CD14-positive monocyte (primary cell): ENCODE data around the gene DOCK4. TPM values are rescaled to one million over a fixed set of nuclear protein-coding genes. Genes with fewer than 3 reads are reported as not detected.

Source experiments
- DNase-seq, 3 donors: peaks; one replicate each; pipeline ENCODE4 v3.0.0-alpha.2; 2011 to 2022
- H2AFZ ChIP-seq: 2 replicates; pipeline ENCODE4 v1.6.0; 2012; ENCODE audit warnings: mild to moderate bottlenecking, low read depth, low read length, inconsistent platforms; ENCODE audit not compliant: insufficient read depth, poor library complexity, severe bottlenecking
- H3K27ac ChIP-seq, 2 donors: 1 replicate in 1 of 2; 2 replicates in 1 of 2; pipeline ENCODE4 v1.5.1; 2012 to 2013; ENCODE audit warnings: low read length in 2 of 2, control low read depth in 1 of 2, inconsistent platforms in 1 of 2, low read depth in 1 of 2, mild to moderate bottlenecking in 1 of 2
- H3K27me3 ChIP-seq, 2 donors: one replicate each; pipeline versions ENCODE4 v1.6.0 to v1.6.1; 2011 to 2013; ENCODE audit warnings: low read length in 2 of 2; ENCODE audit not compliant: control insufficient read depth in 2 of 2, insufficient read depth in 2 of 2
- H3K36me3 ChIP-seq, 2 donors: replicated peaks in 1 of 2; 1 replicate in 1 of 2; 2 replicates in 1 of 2; pipeline versions ENCODE4 v1.5.1 to v1.6.1; 2012 to 2013; ENCODE audit warnings: low read length in 2 of 2, control low read depth in 1 of 2, inconsistent platforms in 1 of 2, mild to moderate bottlenecking in 1 of 2; ENCODE audit not compliant: insufficient read depth in 2 of 2, control insufficient read depth in 1 of 2
- H3K4me1 ChIP-seq, 2 donors: 1 replicate in 1 of 2; 2 replicates in 1 of 2; pipeline versions ENCODE4 v1.5.1 to v1.6.1; 2012 to 2013; ENCODE audit warnings: low read length in 2 of 2, control low read depth in 1 of 2, inconsistent platforms in 1 of 2, mild to moderate bottlenecking in 1 of 2, moderate library complexity in 1 of 2; ENCODE audit not compliant: insufficient read depth in 2 of 2, control insufficient read depth in 1 of 2
- H3K4me2 ChIP-seq: replicated peaks from 2 replicates; pipeline ENCODE3; 2012; ENCODE audit warnings: low read length, moderate library complexity, mild to moderate bottlenecking; ENCODE audit not compliant: poor library complexity, severe bottlenecking; ENCODE audit errors: extremely low read depth
- H3K4me3 ChIP-seq, 3 experiments: fragments of 200-600 bp in 1 of 3; sonication (generic) in 1 of 3; replicated peaks in 1 of 3; 1 replicate in 2 of 3; 2 replicates in 1 of 3; pipeline ENCODE4 v1.5.1; 2011 to 2013; ENCODE audit warnings: low read length in 3 of 3, mild to moderate bottlenecking in 3 of 3, control low read depth in 2 of 3, low read depth in 2 of 3, inconsistent platforms in 1 of 3, moderate library complexity in 1 of 3
- H3K79me2 ChIP-seq: 2 replicates; pipeline ENCODE4 v1.6.0; 2012; ENCODE audit warnings: mild to moderate bottlenecking, control low read depth, inconsistent platforms, low read length, moderate library complexity; ENCODE audit not compliant: insufficient read depth
- H3K9ac ChIP-seq: 2 replicates; pipeline ENCODE4 v1.6.0; 2017; ENCODE audit warnings: low read length, mild to moderate bottlenecking; ENCODE audit not compliant: insufficient read depth, poor library complexity, severe bottlenecking
- H3K9me3 ChIP-seq, 2 donors: replicated peaks in 1 of 2; 1 replicate in 1 of 2; 2 replicates in 1 of 2; pipeline versions ENCODE4 v1.5.1 to v1.6.1; 2012 to 2013; ENCODE audit warnings: low read length in 2 of 2, control low read depth in 1 of 2; ENCODE audit not compliant: control insufficient read depth in 1 of 2, insufficient read depth in 1 of 2
- H4K20me1 ChIP-seq: 2 replicates; pipeline ENCODE4 v1.6.0; 2012; ENCODE audit warnings: mild to moderate bottlenecking, low read length, control low read depth, moderate library complexity; ENCODE audit not compliant: insufficient read depth
- H3K27ac Mint-ChIP-seq, 7 donors: one replicate each; pipeline ENCODE4 v1.8.0; 2020; ENCODE audit warnings: mild to moderate bottlenecking in 7 of 7, mixed read lengths in 7 of 7, moderate library complexity in 6 of 7, inconsistent platforms in 2 of 7
- H3K27me3 Mint-ChIP-seq, 3 donors: one replicate each; pipeline ENCODE4 v1.8.0; 2021 to 2022; ENCODE audit warnings: low read depth in 3 of 3, mild to moderate bottlenecking in 3 of 3, mixed read lengths in 3 of 3, moderate library complexity in 3 of 3, inconsistent platforms in 1 of 3
- H3K36me3 Mint-ChIP-seq, 2 donors: one replicate each; pipeline ENCODE4 v1.8.0; 2020; ENCODE audit warnings: mixed read lengths in 2 of 2, inconsistent platforms in 1 of 2, mild to moderate bottlenecking in 1 of 2
- H3K4me1 Mint-ChIP-seq: one replicate; pipeline ENCODE4 v1.8.0; 2020; ENCODE audit warnings: mild to moderate bottlenecking, mixed read lengths
- H3K4me3 Mint-ChIP-seq, 2 donors: one replicate each; pipeline ENCODE4 v1.8.0; 2020; ENCODE audit warnings: mild to moderate bottlenecking in 2 of 2, mixed read lengths in 2 of 2, moderate library complexity in 1 of 2
- H3K9me3 Mint-ChIP-seq, 7 donors: one replicate each; pipeline ENCODE4 v1.8.0; 2020 to 2022; ENCODE audit warnings: mixed read lengths in 7 of 7, mild to moderate bottlenecking in 6 of 7, moderate library complexity in 6 of 7, inconsistent platforms in 2 of 7
- WGBS: methylation state at CpG from one replicate; pipeline ENCODE4 v1.1.5; 2013; ENCODE audit warnings: missing lambda C conversion rate; ENCODE audit not compliant: insufficient coverage; 5-methylcytosine and 5-hydroxymethylcytosine counted together
- intact Hi-C, 2 donors: fragments of 100-400 bp; cut with micrococcal nuclease; formaldehyde crosslinking; loops; one replicate each; pipeline versions ENCODE4 v1.15.0 to v1.15.1; 2023
- polyA plus RNA-seq, 3 donors: library from polyadenylated mRNA; depleted of rRNA in 1 of 3; unstranded in 2 of 3; stranded (reverse) in 1 of 3; fragments of 300-500 nt in 2 of 3; fragments of >200 nt in 1 of 3; fragmentation: Illumina TruSeq in 2 of 3; gene quantifications; 1 replicate in 2 of 3; 2 replicates in 1 of 3; pipeline ENCODE4 v1.2.3, GENCODE V29; 2012 to 2021
- TF ChIP-seq, protein P1 (sequence below): fragments of 200-600 bp; IDR thresholded peaks from one replicate; pipeline ENCODE4 v1.8.0; 2022; ENCODE audit warnings: antibody characterized with exemption, mild to moderate bottlenecking

Gene DOCK4
- polyA plus RNA-seq, 3 donors: 1.3 to 5.0 (median 2.7) TPM

DNA sequence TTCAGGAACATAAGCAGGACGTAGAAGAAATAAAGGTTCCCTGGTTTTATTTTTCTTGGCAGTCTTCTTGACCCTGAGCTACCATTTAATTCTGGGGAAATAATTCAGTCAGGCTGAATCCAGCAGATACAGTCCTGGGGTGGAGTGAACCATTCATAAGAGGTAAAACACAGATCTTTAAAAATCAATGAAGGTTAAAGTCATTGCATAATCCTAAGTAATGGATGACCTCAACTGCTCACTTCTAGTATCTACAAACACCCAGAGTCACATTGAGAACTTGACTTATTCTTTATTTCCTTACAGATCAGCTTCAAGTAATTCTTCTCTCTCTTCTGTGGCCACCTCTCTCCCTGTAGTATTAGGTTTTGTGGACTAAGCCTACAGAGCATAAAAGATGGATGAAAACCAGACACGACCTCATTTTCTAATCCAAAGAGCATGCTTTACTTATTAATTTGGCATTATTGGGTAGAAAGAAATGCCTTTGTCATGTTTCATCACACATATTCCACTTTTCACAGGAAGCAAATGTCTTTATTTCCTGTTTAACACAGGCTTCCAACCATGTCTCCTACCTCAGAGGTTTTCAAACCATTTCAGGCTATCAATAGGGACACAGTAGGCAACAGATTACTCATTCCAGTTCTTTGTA is 461.6 kb downstream of the DOCK4 start:
- peaks cover 3% of the 10 kb centered on the region for H3K4me1 Mint-ChIP-seq
- Histone ChIP-seq H3K36me3 (no peaks in the 10 kb centered on the region), H3K4me2 (no peak overlapping the region), H3K79me2 (no peaks in the 10 kb centered on the region), H3K9me3 (no peaks in the 10 kb centered on the region), H3K9ac (no peak overlapping the region), H3K27ac (no peak overlapping the region), H3K27me3 (no peaks in the 10 kb centered on the region), H3K4me3 (no peak overlapping the region), H2AFZ (no peak overlapping the region), H4K20me1 (no peaks in the 10 kb centered on the region), H3K4me1 (no peaks in the 10 kb centered on the region)
- H3K4me3 Mint-ChIP-seq: no peak overlapping the region
- DNase-seq: no peak
- intact Hi-C loops: loop anchor here in 1 of 2 donors (10.0 kb wide), 1 partner anchor 750 kb away; no protein-coding TSS in a partner anchor
- TF ChIP-seq, protein P1, sequence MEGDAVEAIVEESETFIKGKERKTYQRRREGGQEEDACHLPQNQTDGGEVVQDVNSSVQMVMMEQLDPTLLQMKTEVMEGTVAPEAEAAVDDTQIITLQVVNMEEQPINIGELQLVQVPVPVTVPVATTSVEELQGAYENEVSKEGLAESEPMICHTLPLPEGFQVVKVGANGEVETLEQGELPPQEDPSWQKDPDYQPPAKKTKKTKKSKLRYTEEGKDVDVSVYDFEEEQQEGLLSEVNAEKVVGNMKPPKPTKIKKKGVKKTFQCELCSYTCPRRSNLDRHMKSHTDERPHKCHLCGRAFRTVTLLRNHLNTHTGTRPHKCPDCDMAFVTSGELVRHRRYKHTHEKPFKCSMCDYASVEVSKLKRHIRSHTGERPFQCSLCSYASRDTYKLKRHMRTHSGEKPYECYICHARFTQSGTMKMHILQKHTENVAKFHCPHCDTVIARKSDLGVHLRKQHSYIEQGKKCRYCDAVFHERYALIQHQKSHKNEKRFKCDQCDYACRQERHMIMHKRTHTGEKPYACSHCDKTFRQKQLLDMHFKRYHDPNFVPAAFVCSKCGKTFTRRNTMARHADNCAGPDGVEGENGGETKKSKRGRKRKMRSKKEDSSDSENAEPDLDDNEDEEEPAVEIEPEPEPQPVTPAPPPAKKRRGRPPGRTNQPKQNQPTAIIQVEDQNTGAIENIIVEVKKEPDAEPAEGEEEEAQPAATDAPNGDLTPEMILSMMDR: no peak
- no peaks in the 10 kb centered on the region for H3K36me3 Mint-ChIP-seq
- no CpG with 5 or more reads among the region's 2 CpGs for WGBS
- H3K9me3 Mint-ChIP-seq: no peaks in the 10 kb centered on the region
- H3K27me3 Mint-ChIP-seq: peaks cover 0 to 3% (median 2%) of the 10 kb centered on the region in 3 donors
- H3K27ac Mint-ChIP-seq: no peak overlapping the region

DNA sequence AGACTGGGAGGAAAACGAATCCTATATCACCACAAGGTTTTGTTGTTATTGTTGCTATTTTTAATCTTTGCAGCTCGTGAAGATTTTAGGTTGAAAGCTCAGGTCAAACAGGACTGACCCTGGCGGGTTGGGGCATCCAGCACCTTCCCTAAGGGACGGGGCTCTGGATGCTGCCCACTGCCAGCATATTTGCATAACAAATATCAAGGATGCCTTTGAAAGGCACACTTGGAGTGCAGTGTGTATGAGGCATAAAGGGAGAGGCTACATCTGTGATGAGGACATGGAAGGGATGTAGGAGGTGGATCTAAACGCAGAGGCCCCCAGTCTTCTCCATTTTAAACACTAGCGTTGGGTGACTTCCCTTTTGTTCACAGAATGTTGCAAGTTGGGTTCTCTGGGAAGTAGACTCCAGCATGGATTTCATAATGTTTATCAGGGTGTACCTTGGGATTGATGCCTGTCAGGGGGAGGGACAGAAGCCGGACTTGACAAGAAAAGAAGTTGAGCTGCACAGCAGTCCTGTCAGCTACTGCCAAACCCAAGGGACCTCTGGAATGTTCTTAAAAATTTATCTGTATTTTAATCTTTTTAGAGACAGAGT is 462.9 kb downstream of the DOCK4 start:
- H4K20me1 ChIP-seq: no peaks in the 10 kb centered on the region
- no peak overlapping the region for H2AFZ ChIP-seq
- H3K4me3 ChIP-seq: no peak overlapping the region
- Mint-ChIP-seq H3K27ac (no peak overlapping the region), H3K9me3 (no peaks in the 10 kb centered on the region), H3K4me1 (peaks cover 3% of the 10 kb centered on the region), H3K27me3 (peaks cover 0 to 3% (median 2%) of the 10 kb centered on the region in 3 donors), H3K4me3 (no peak overlapping the region), H3K36me3 (no peaks in the 10 kb centered on the region)
- no peak overlapping the region for H3K4me2 ChIP-seq
- DNase-seq: no peak
- H3K36me3 ChIP-seq: no peaks in the 10 kb centered on the region
- H3K79me2 ChIP-seq: no peaks in the 10 kb centered on the region
- TF ChIP-seq, protein P1: no peak
- intact Hi-C loops: loop anchor here in 1 of 2 donors (10.0 kb wide), 1 partner anchor 751 kb away; no protein-coding TSS in a partner anchor
- H3K27me3 ChIP-seq: no peaks in the 10 kb centered on the region
- no peak overlapping the region for H3K9ac ChIP-seq
- 57% methylated on average over 2 of the region's 7 CpGs for WGBS
- no peaks in the 10 kb centered on the region for H3K9me3 ChIP-seq
- H3K4me1 ChIP-seq: no peaks in the 10 kb centered on the region
- H3K27ac ChIP-seq: no peak overlapping the region
